DMS 273 treated with DMSO at 0.1 percent for 48 hours (cell line): Measurements from ENCODE around the gene GH2.
A peak's percentile ranks its signal among the peaks of the same experiment; 100 is the strongest.
"Not testable (repeated sequence)": the region's sequence is repeated elsewhere in the genome, so short reads cannot be mapped to it uniquely, and the experiment has no call there.

Source experiments
- DNase-seq: peaks from one replicate; lab custom pipeline; 2025; lab: John Stamatoyannopoulos, UW

The GH2 gene

DNA sequence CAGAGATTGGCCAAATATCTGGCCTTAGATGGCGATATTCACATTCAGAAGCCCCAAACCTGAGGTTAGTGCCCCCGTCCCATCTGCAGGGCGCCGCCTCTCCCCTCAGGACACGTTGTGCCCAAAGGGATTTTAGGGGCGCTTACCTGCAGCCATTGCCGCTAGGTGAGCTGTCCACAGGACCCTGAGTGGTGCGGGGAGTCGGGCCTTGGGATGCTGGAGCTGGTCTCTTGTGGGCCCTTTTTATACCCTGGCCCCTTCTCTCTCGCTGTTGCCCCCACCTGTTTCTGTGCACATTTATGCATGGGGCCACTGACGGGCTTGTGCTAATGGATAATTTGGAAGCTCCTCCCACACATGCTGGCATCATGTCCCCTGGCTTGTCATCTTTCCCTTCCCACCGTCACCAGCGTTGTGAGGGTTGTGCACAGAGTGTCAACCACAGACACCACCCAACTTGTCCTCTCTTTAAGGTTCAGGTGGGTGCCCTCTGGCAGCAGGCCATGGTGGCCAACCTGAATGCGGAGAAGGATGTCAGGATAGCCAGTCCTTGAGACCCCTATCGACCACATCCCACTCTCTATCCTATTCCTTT, 29.4 kb upstream of the GH2 start, which contains the start of gene CSHL1:
Gene CSHL1 (minus strand): TSS at position 218 of the 595 bp plus-strand sequence. CDS start 62 bp downstream, at position 156.
- DNase-seq: no peak

DNA sequence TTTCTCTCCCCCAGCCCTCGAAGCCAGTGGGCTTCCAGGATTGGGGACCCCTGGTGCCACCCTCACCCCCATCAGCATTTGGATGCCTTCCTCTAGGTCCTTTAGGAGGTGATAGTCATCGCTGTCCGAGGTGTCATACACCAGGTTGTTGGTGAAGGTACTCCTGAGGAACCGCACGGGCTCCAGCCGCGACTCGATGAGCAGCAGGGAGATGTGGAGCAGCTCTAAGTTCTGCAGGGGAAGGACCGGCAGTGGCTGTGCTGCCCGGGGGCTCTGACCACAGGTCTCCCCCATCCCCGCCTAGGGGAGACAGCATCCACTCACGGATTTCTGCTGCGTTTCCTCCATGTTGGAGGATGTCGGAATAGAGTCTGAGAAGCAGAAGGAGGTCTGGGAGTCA, 28.4 kb upstream of the GH2 start:
- DNase-seq: no peak

DNA sequence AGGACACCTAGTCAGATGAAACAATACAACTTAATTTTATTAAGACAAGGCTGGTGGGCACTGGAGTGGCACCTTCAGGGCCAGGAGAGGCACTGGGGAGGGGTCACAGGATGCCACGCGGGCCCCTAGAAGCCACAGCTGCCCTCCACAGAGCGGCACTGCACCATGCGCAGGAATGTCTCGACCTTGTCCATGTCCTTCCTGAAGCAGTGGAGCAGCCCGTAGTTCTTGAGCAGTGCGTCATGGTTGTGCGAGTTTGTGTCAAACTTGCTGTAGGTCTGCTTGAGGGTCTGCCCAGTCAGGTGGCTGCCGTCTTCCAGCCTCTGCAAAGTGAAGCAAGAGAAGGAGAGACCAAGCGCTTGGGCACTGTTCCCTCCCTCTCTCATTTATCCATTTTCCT, 27.8 kb upstream of the GH2 start:
- not testable (repeated sequence) for DNase-seq

DNA sequence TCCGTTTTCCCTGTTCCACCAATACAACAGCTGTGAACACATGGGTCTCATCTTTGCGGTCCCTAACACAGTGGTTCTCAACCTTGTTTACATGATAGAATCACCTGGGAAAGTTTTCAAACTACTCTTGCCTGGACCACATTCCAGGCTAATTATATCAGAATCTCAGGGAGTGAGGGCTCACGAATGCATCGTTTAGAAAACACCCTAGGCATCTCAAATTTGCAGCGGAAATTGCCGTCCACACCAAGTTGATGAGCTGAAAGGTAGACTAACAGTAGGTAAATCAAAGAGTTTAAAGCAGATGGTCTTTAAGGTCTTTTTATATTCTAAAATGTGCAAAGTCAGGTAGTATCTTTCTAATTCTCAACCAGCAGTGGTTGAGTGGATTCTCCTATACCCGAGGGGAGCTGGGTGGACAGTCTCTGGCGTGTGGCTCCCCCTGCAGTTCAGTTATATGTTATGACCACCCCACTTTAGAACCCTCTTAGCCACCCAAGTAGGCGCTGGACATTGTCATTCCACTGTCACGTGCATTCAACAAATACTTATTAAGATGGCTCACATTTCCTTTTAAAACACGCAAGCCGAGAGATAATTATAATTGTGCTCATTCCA, 25.5 kb upstream of the GH2 start:
- peak; percentile 8 for DNase-seq

DNA sequence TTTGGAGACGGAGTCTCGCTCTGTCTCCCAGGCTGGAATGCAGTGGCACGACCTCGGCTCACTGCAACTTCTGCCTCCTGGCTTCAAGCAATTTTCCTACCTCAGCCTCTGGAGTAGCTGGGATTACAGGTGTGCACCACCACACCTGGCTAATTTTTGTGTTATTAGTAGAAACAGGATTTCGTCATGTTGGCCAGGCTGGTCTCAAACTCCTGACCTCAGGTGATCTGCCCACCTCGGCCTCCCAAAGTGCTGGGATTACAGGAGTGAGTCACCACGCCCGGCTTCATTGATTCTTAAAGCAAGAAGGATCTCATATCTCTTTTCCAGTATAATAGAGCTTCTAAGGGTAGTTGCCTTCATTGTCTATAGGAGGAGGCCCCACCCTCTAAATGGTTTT, 23.1 kb upstream of the GH2 start:
- not testable (repeated sequence) for DNase-seq

DNA sequence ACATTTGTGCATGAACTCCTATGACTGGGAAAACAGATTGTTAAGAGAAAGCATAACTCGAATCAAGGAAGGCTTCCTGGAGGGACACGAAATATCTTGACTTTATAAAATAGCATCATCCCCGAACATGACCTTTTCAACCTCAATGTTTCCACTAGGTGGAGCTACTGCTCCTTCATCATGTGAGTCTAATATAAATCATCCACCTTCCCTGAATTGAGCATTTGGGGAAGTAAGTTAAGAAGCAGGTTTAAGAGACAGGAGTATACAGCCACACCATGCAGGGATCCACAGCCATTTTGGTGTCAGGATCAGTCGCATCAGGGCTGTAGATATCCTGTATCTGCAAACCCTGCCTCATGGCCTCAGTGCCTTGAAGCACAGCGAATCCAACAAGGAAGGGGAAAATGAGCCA, 22.1 kb upstream of the GH2 start:
- DNase-seq: not testable (repeated sequence)

DNA sequence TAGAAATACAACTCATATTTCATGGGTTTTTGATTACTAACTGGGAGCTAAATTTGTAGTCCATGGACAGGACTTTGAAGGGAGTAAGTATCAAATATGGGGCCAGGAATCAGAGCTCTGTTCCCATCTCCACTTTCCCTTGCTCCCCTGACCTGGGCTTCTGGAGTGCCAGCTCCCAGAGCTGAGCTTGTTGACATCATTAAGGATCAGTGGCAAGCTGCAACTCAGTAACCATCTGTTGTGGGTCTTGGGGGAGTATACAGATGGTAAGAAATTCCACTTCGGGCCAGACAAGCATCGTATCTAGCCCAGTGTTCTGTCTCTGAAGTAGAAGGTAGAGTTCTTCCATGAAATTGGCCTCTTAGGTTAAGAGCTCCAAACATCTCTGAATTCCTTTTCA, 20.2 kb upstream of the GH2 start:
- DNase-seq: peak; percentile 86

DNA sequence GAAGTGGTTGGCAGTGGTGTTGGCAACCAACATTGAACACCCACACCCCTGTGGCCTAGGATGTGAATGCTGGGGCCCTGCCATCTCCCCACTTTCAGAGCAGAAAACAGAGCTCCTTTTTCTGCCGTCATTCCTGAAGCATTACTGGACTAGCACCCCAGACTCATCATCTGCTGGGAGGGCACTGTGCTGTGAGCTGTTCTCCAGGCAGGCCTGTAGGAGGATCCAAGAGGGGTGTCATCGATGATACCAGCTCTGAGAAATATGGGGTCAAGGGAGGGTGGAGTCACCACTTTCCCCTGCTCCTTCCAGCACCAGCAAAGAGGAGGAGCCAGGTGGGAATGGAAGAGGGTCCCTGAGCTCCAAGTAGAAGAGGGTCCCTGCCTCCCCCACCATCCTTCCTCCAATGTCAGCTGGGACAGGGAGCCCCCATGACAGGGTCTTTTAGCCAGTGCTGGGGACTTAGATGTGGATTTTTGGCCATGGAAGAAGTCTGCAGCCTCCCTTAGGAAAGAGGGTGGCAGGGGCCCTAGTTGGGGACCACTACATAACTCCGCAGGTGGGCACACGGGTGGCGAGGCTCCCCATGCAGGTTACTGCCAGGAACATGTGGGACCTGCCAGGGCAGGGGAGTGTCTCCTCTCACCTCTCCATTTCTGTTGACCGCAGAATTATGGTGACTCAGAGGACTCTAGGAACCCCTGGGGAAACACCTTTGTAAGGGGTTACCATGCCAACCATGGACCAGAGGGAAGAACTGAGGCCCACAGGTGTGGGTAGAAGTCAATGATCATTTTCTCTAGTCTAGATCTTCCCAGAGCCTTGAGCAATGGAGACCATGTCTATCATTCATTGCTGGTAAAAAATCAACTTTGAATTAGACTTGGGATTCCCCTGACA, 17.4 kb upstream of the GH2 start:
- not testable (repeated sequence) for DNase-seq

DNA sequence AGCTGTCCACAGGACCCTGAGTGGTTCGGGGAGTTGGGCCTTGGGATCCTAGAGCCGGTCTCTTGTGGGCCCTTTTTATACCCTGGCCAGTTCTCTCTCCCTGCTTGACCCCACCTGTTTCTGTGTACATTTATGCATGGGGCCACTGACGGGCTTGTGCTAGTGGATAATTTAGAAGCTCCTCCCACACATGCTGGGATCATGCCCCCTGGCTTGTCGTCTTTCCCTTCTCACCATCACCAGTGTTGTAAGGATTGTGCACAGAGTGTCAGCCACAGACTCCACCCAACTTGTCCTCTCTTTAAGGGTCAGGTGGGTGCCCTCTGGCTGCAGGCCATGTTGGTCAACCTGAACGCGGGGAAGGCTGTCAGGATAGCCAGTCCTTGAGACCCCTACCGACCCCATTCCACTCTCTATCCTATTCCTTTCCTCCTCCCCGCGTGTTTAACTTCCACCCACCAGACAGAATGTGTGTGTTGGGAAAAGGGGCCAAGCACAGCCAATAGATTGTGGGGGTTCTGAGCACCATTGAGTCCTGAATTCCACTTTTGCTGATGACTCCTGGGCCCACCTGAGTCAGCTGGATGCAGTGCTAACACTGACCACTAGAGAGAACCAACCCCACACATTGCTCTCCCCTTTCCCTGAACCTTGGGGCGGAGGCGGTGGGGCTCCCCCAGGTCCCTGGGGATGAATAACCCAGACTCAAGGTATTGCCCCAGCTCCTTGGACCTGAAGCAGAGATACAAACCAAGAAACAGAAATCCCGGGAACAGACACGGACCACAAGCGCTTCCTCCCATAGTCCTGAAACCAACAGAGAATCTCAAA, 15.0 kb upstream of the GH2 start, which contains the start of gene CSH1:
Gene CSH1 (minus strand): TSS at position 51 of the 831 bp plus-strand sequence. CDS start 63 bp downstream, outside the sequence.
- DNase-seq: not testable (repeated sequence)

DNA sequence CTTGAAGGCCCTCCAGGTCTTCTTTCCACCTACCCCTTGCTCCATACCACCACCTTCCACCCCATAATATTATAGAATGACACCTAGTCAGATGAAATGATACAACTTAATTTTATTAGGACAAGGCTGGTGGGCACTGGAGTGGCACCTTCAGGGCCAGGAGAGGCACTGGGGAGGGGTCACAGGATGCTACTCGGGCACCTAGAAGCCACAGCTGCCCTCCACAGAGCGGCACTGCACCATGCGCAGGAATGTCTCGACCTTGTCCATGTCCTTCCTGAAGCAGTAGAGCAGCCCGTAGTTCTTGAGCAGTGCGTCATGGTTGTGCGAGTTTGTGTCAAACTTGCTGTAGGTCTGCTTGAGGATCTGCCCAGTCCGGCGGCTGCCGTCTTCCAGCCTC, 13.1 kb upstream of the GH2 start:
- not testable (repeated sequence) for DNase-seq

DNA sequence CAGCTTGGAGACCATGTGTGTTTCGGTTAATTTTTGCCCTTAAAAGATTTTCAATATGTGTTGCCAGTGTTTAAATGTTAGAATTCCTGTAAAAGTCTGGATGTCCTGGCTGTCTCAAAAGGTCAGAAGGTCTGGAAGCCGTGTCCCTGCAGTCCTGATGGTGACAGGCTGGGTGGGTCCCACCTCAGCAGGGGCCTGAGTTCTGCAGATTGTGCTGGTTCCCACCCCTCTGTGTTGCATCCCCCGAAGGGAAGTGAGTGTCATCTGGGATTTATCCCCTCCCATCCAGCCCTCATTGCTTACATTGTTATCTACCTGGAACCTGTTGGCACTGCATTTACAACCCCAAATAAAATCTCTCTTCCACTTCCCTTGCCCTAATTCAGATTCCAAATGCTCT, 12.3 kb upstream of the GH2 start:
- not testable (repeated sequence) for DNase-seq

DNA sequence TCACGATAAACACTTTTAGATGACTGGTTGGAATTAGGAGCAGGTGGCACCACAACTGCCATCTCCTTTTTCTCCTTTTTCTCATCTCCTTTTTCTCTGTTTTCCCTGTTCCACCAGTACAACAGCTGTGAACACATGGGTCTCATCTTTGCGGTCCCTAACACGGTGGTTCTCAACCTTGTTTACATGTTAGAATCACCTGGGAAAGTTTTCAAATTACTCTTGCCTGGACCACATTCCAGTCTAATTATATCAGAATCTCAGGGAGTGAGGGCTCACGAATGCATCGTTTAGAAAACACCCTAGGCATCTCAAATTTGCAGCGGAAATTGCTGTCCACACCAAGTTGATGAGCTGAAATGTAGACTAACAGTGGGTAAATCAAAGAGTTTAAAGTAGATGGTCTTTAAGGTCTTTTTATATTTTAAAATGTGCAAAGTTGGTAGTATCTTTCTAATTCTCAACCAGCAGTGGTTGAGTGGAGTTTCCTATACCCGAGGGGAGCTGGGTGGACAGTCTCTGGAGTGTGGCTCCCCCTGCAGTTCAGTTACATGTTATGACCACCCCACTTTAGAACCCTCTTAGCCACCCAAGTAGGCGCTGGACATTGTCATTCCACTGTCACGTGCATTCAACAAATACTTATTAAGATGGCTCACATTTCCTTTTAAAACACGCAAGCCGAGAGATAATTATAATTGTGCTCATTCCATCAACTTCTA, 10.7 kb upstream of the GH2 start:
- not testable (repeated sequence) for DNase-seq

DNA sequence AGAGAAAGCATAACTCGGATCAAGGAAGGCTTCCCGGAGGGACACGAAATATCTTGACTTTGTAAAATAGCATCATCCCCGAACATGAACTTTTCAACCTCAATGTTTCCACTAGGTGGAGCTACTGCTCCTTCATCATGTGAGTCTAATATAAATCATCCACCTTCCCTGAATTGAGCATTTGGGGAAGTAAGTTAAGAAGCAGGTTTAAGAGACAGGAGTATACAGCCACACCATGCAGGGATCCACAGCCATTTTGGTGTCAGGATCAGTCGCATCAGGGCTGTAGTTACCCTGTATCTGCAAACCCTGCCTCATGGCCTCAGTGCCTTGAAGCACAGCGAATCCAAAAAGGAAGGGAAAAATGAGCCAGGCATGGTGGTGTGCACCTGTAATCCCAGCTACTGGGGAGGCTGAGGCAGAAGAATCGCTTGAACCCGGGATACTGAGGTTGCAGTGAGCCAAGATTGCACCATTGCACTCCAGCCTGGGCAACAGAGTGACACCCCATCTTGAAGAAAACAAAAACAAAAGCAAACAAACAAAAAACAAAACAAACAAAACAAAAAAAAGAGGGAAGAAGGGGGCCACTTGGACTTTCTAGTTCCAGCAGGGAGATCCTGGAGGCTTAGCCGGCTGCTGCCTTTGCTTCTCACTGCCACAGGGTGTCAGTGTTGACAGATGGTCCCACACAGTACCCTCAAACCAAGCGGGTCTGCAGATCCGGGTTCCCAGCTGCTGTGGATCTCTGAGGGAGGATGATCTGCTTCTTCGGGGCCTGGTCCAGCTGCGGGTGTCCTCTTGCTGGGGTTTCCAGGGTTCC, 7.5 kb upstream of the GH2 start:
- DNase-seq: not testable (repeated sequence)

DNA sequence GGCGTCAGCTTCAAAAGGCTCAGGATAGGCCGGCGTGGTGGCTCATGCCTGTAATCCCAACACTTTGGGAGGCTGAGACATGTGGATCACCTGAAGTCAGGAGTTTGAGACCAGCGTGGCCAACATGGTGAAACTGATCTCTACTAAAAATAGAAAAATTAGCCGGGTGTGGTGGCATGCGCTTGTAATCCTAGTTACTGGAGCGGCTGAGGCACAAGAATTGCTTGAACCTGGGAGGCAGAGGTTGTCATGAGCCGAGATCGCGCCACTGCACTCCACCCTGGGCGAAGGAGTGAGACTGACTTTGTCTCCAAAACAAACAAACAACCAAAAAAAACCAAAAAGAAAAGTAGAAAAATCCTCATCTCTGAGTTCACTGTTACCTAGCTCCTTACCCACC, 3.4 kb upstream of the GH2 start:
- not testable (repeated sequence) for DNase-seq

DNA sequence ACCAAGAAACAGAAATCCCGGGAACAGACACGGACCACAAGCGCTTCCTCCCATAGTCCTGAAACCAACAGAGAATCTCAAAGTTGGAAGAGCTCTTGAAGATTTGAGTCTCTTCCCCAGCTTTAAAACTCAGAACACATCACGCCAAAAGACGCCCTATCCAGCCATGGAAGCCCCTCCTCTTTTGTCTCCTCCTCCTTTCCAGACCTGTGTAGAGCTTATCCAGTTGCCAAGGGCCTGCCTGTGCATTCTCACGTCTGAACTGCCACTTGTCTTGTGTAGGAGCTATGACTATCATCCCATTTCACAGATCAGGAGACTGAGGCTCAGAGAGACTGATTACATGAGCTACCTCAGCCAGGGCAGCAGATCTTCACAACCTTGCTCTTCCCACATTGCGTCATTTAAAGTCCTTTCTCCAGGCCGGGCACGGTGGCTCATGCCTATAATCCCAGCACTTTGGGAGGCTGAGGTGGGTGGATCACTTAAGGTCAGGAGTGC, 932 bp upstream of the GH2 start:
- not testable (repeated sequence) for DNase-seq

DNA sequence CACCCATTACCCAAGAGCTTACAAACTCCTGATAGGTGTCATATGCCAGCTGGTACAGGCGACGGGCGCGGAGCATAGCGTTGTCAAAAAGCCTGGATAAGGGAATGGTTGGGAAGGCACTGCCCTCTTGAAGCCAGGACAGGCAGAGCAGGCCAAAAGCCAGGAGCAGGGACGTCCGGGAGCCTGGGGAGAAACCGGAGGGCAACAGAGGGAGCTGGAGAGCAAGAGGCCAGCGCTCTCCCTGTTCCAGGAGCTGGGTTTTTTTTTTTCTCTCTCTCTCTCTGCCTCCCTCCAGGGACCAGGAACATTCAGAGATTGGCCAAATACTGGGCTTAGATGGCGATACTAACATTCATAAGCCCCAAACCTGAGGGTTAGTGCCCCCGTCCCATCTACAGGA, 407 bp downstream of the GH2 start:
- not testable (repeated sequence) for DNase-seq

DNA sequence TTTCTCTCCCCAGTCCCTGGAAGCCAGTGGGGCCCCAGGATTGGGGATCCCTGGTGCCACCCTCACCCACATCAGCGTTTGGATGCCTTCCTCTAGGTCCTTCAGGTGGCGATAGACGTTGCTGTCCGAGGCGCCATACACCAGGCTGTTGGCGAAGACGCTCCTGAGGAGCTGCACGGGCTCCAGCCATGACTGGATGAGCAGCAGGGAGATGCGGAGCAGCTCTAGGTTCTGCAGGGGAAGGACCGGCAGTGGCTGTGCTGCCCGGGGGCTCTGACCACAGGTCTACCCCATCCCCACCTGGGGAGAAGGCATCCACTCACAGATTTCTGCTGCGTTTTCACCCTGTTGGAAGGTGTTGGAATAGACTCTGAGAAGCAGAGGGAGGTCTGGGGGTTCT, 1.0 kb downstream of the GH2 start:
- no peak for DNase-seq

DNA sequence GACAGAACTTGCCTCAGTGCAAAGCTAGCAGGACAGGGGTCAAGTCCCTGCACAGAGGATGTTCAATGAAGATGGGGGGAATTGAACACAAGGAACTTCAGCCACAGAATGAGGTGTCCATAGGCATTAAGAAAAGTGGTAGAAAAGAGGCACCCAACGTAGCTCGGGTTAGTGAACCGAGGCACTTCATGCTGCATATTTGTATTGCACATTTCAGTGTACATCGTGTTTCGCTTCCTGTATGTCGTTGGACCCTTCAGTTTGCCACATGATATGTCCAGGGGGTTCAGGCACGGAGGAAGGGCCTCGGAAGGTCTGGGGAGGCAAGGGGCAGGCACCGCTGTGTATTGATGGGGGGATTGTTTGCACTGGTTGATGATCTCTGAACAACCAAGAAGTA, 3.3 kb downstream of the GH2 start:
- not testable (repeated sequence) for DNase-seq

DNA sequence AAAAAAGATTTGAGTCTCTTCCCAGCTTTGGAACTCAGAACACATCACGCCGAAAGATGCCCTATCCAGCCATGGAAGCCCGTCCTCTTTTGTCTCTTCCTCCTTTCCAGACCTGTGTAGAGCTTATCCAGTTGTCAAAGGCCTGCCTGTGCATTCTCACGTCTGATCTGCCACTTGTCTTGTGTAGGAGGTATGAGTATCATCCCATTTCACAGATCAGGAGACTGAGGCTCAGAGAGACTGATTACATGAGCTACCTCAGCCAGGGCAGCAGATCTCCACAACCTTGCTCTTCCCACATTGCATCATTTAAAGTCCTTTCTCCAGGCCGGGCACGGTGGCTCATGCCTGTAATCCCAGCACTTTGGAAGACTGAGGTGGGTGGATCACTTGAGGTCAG, 7.1 kb downstream of the GH2 start:
- DNase-seq: not testable (repeated sequence)

DNA sequence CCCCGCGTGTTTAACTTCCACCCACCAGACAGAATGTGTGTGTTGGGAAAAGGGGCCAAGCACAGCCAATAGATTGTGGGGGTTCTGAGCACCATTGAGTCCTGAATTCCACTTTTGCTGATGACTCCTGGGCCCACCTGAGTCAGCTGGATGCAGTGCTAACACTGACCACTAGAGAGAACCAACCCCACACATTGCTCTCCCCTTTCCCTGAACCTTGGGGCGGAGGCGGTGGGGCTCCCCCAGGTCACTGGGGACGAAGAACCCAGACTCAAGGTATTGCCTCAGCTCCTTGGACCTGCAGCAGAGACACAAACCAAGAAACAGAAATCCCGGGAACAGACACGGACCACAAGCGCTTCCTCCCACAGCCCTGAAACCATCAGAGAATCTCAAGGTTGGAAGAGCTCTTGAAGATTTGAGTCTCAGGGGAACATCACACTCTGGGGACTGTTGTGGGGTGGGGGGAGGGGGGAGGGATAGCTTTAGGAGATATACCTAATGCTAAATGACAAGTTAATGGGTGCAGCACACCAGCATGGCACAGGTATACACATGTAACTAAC, 7.6 kb downstream of the GH2 start:
- DNase-seq: not testable (repeated sequence)
